SK-N-SH (cell line): ENCODE measurements around the gene MME. TPM values are rescaled to one million over a fixed set of nuclear protein-coding genes. Genes with fewer than 3 reads are reported as not detected.

Source experiments
- CTCF ChIA-PET: fragments of 300-600, 350-600 bp; formaldehyde crosslinking; extraction: SDS; loops from one replicate; lab custom pipeline; 2021; lab: Yijun Ruan, JAX
- POLR2A ChIA-PET: fragments of 350-600 bp; sonication (Branson Sonifier 250); formaldehyde crosslinking; extraction: SDS; loops from one replicate; lab custom pipeline; 2020; ENCODE audit warnings: antibody characterized with exemption, inconsistent platforms; lab: Yijun Ruan, JAX
- DNase-seq: peaks from one replicate; pipeline ENCODE4 v3.0.0; 2012
- H2AFZ ChIP-seq: fragments of 200-600 bp; sonication (generic); 2 replicates; pipeline ENCODE4 v1.8.1; 2016; ENCODE audit warnings: antibody characterized with exemption, mild to moderate bottlenecking, low read depth
- H3F3A ChIP-seq: fragments of 200-600 bp; sonication (generic); replicated peaks from 2 replicates; pipeline ENCODE3; 2016; ENCODE audit warnings: antibody characterized with exemption, mild to moderate bottlenecking; ENCODE audit not compliant: insufficient read depth
- H3K27ac ChIP-seq, 2 experiments: fragments of 200-500 bp in 1 of 2; fragments of 200-600 bp in 1 of 2; sonication (Bioruptor generic) in 1 of 2; sonication (generic), shearing (Covaris generic) in 1 of 2; 2 replicates each; pipeline versions ENCODE4 v1.5.1 to v1.6.1; 2014 to 2016; ENCODE audit warnings: low read depth in 2 of 2, inconsistent platforms in 1 of 2, low read length in 1 of 2, mild to moderate bottlenecking in 1 of 2, mixed read lengths in 1 of 2
- H3K27me3 ChIP-seq: fragments of 200-600 bp; sonication (generic), shearing (Covaris generic); 2 replicates; pipeline ENCODE4 v1.6.1; 2016; ENCODE audit warnings: mixed run types; ENCODE audit not compliant: insufficient read depth
- H3K36me3 ChIP-seq, 2 experiments: fragments of 200-500 bp in 1 of 2; fragments of 200-600 bp in 1 of 2; sonication (Bioruptor generic) in 1 of 2; sonication (generic) in 1 of 2; replicated peaks in 1 of 2; 2 replicates each; pipeline versions ENCODE3 to v1.5.1; 2014 to 2016; ENCODE audit warnings: low read length in 1 of 2, mild to moderate bottlenecking in 1 of 2; ENCODE audit not compliant: insufficient read depth in 2 of 2, control insufficient read depth in 1 of 2
- H3K4me1 ChIP-seq, 2 experiments: fragments of 200-500 bp in 1 of 2; fragments of 200-600 bp in 1 of 2; sonication (Bioruptor generic) in 1 of 2; sonication (generic), shearing (Covaris generic) in 1 of 2; 2 replicates each; pipeline versions ENCODE4 v1.5.1 to v1.6.1; 2014 to 2016; ENCODE audit warnings: low read depth in 1 of 2, low read length in 1 of 2, mixed run types in 1 of 2; ENCODE audit not compliant: insufficient read depth in 2 of 2, control insufficient read depth in 1 of 2
- H3K4me2 ChIP-seq: fragments of 200-600 bp; sonication (generic), shearing (Covaris generic); 2 replicates; pipeline ENCODE4 v1.6.1; 2017; ENCODE audit warnings: mixed run types
- H3K4me3 ChIP-seq, 2 experiments: fragments of 200-500 bp in 1 of 2; fragments of 200-600 bp in 1 of 2; sonication (Bioruptor generic) in 1 of 2; sonication (generic), shearing (Covaris generic) in 1 of 2; 2 replicates each; pipeline versions ENCODE4 v1.5.1 to v1.8.1; 2014 to 2016; ENCODE audit warnings: low read depth in 2 of 2, inconsistent platforms in 1 of 2, low read length in 1 of 2, mild to moderate bottlenecking in 1 of 2, mixed read lengths in 1 of 2, moderate library complexity in 1 of 2
- H3K79me2 ChIP-seq: fragments of 200-600 bp; sonication (generic); 2 replicates; pipeline ENCODE4 v1.8.1; 2017; ENCODE audit warnings: mild to moderate bottlenecking; ENCODE audit not compliant: insufficient read depth
- H3K9ac ChIP-seq: fragments of 200-600 bp; sonication (generic); 2 replicates; pipeline ENCODE4 v1.6.1; 2017; ENCODE audit warnings: mixed run types
- H3K9me2 ChIP-seq: fragments of 200-600 bp; sonication (generic); 2 replicates; pipeline ENCODE4 v1.6.1; 2017; ENCODE audit warnings: mixed run types
- H3K9me3 ChIP-seq: fragments of 200-600 bp; sonication (generic); 2 replicates; pipeline ENCODE4 v1.6.1; 2017; ENCODE audit warnings: mixed run types, mild to moderate bottlenecking, moderate library complexity
- H4K20me1 ChIP-seq: fragments of 200-600 bp; sonication (generic); 2 replicates; pipeline ENCODE4 v1.6.1; 2017; ENCODE audit warnings: mild to moderate bottlenecking, mixed run types; ENCODE audit not compliant: insufficient read depth
- CTCF ChIP-seq: fragments of 200-600 bp; sonication (generic); IDR thresholded peaks from 2 replicates; pipeline ENCODE4 v1.6.1; 2017; ENCODE audit warnings: antibody characterized with exemption, mild to moderate bottlenecking, moderate library complexity
- EP300 ChIP-seq, 2 experiments: IDR thresholded peaks; 2 replicates each; pipeline versions ENCODE4 v1.4.0 to v1.6.1; 2012; ENCODE audit warnings: borderline replicate concordance in 1 of 2, low read depth in 1 of 2, low read length in 1 of 2
- FOXJ3 ChIP-seq: sonication (generic); formaldehyde crosslinking; IDR thresholded peaks from 2 replicates; pipeline ENCODE4 v1.5.1; 2020; ENCODE audit warnings: mild to moderate bottlenecking, missing genetic modification reagents
- FOXM1 ChIP-seq: IDR thresholded peaks from 2 replicates; pipeline ENCODE4 v1.4.0; 2012; ENCODE audit warnings: low read depth, mild to moderate bottlenecking
- GABPA ChIP-seq: IDR thresholded peaks from 2 replicates; pipeline ENCODE4 v1.4.0; 2012; ENCODE audit warnings: low read depth, mild to moderate bottlenecking
- IRF3 ChIP-seq: fragments of 150-350 bp; IDR thresholded peaks from 2 replicates; pipeline ENCODE4 v1.6.1; 2016; ENCODE audit warnings: mild to moderate bottlenecking, low read depth, low read length
- JUND ChIP-seq: IDR thresholded peaks from 2 replicates; pipeline ENCODE4 v1.4.0; 2012
- NFIC ChIP-seq: IDR thresholded peaks from 2 replicates; pipeline ENCODE4 v1.4.0; 2012; ENCODE audit warnings: borderline replicate concordance
- NRF1 ChIP-seq: IDR thresholded peaks from 2 replicates; pipeline ENCODE4 v1.6.1; 2012; ENCODE audit warnings: low read depth, mild to moderate bottlenecking, low read length
- POLR2AphosphoS5 ChIP-seq: IDR thresholded peaks from 2 replicates; pipeline ENCODE4 v1.6.1; 2012; ENCODE audit warnings: low read depth, low read length
- RAD21 ChIP-seq: IDR thresholded peaks from 2 replicates; pipeline ENCODE4 v1.6.1; 2012; ENCODE audit warnings: mild to moderate bottlenecking, low read length
- REST ChIP-seq: IDR thresholded peaks from 2 replicates; pipeline ENCODE4 v1.6.1; 2012; ENCODE audit warnings: mild to moderate bottlenecking, low read depth, low read length, moderate library complexity
- RFX5 ChIP-seq: IDR thresholded peaks from 2 replicates; pipeline ENCODE4 v1.6.1; 2012; ENCODE audit warnings: mild to moderate bottlenecking, improper control_type of control experiment, low read length
- RXRA ChIP-seq: IDR thresholded peaks from 2 replicates; pipeline ENCODE4 v1.4.0; 2012; ENCODE audit warnings: low read depth, mild to moderate bottlenecking, borderline replicate concordance
- SIN3A ChIP-seq: IDR thresholded peaks from 2 replicates; pipeline ENCODE4 v1.6.1; 2012; ENCODE audit warnings: low read depth, mild to moderate bottlenecking, low read length, moderate library complexity, borderline replicate concordance
- SMC3 ChIP-seq: IDR thresholded peaks from 2 replicates; pipeline ENCODE4 v1.6.1; 2012; ENCODE audit warnings: low read depth, low read length, improper control_type of control experiment
- TAF1 ChIP-seq: IDR thresholded peaks from 2 replicates; pipeline ENCODE4 v1.6.1; 2012; ENCODE audit warnings: low read depth, mild to moderate bottlenecking, low read length, moderate library complexity, borderline replicate concordance
- TEAD4 ChIP-seq: IDR thresholded peaks from 2 replicates; pipeline ENCODE4 v1.4.0; 2012; ENCODE audit warnings: mild to moderate bottlenecking, borderline replicate concordance; ENCODE audit not compliant: insufficient read depth
- USF1 ChIP-seq: IDR thresholded peaks from 2 replicates; pipeline ENCODE4 v1.4.0; 2012; ENCODE audit warnings: low read depth, borderline replicate concordance
- USF2 ChIP-seq: fragments of 150-350 bp; IDR thresholded peaks from 2 replicates; pipeline ENCODE4 v1.6.1; 2017; ENCODE audit warnings: antibody characterized with exemption, low read length, low read depth, borderline replicate concordance
- WGBS: methylation state at CpG from one replicate; pipeline ENCODE4 v1.1.6; 2017; ENCODE audit warnings: low lambda C conversion rate; 5-methylcytosine and 5-hydroxymethylcytosine counted together
- polyA plus RNA-seq, 3 experiments: library from polyadenylated mRNA; depleted of rRNA; stranded (reverse); fragments of >200 nt; gene quantifications; 2 replicates each; pipeline ENCODE4 v1.2.3, GENCODE V29; 2012

Gene MME
- polyA plus RNA-seq, 1 of the 3 experiments (the other 2 are of a cell fraction): 167 TPM

GRCh38 chr3:155034786-155035185 lies 45.3 kb upstream of the MME start:
- Histone ChIP-seq H4K20me1 (no peaks in the 10 kb centered on the region), H3K4me2 (no peak overlapping the region), H2AFZ (0 out of 2 replicates have a peak overlapping the region, but pooled peaks have one; percentile 47), H3F3A (peaks cover 12% of the 10 kb centered on the region), H3K27ac (peak overlapping the region in 1 of 2 experiments; percentile 91; a peak in 1 of 4 replicates), H3K36me3 (no peaks in the 10 kb centered on the region), H3K79me2 (no peaks in the 10 kb centered on the region), H3K9me3 (no peaks in the 10 kb centered on the region), H3K9ac (no peak overlapping the region), H3K4me3 (no peak overlapping the region), H3K9me2 (no peaks in the 10 kb centered on the region), H3K4me1 (peaks cover 0 to 16% of the 10 kb centered on the region in 2 experiments; a peak in 2 of 4 replicates), H3K27me3 (no peaks in the 10 kb centered on the region)
- CTCF ChIA-PET: no interaction called here
- DNase-seq: no peak
- POLR2A ChIA-PET: no interaction called here
- TF ChIP-seq FOXJ3 (CRISPR knock-in tag) (no peak), USF2 (no peak), TEAD4 (no peak), NFIC (no peak), GABPA (no peak), SMC3 (no peak), RXRA (no peak), EP300 (IDR thresholded peaks at IDR 0.05; ENCODE audit: borderline replicate concordance in 1 of 2, low read depth in 1 of 2, low read length in 1 of 2) (no peak), RAD21 (no peak), USF1 (no peak), POLR2AphosphoS5 (no peak), CTCF (no peak), SIN3A (no peak)
- WGBS: 28% methylated on average over 4 of the region's 4 CpGs

GRCh38 chr3:155035553-155035952 lies 44.6 kb upstream of the MME start:
- H3K9me2 ChIP-seq: no peaks in the 10 kb centered on the region
- peaks cover 12% of the 10 kb centered on the region for H3F3A ChIP-seq
- CTCF ChIA-PET: no interaction called here
- 47% methylated on average over 2 of the region's 2 CpGs for WGBS
- H3K36me3 ChIP-seq: no peaks in the 10 kb centered on the region
- H3K4me2 ChIP-seq: no peak overlapping the region
- no peak overlapping the region for H3K4me3 ChIP-seq
- POLR2A ChIA-PET: no interaction called here
- no peaks in the 10 kb centered on the region for H4K20me1 ChIP-seq
- H2AFZ ChIP-seq: no peak overlapping the region
- peaks cover 0 to 16% of the 10 kb centered on the region in 2 experiments; a peak in 2 of 4 replicates for H3K4me1 ChIP-seq
- no peaks in the 10 kb centered on the region for H3K9me3 ChIP-seq
- H3K9ac ChIP-seq: no peak overlapping the region
- no peaks in the 10 kb centered on the region for H3K27me3 ChIP-seq
- DNase-seq: no peak
- H3K79me2 ChIP-seq: no peaks in the 10 kb centered on the region
- peak overlapping the region in 1 of 2 experiments; percentile 2; a peak in 1 of 4 replicates for H3K27ac ChIP-seq
- TF ChIP-seq JUND (no peak), REST (no peak), POLR2AphosphoS5 (no peak), RFX5 (no peak), IRF3 (no peak), NRF1 (no peak), FOXM1 (no peak), TAF1 (no peak)
